ENCODE data around the gene CALM3.
A peak's percentile ranks its signal among the peaks of the same experiment; 100 is the strongest.

CALM3 gene

DNA sequence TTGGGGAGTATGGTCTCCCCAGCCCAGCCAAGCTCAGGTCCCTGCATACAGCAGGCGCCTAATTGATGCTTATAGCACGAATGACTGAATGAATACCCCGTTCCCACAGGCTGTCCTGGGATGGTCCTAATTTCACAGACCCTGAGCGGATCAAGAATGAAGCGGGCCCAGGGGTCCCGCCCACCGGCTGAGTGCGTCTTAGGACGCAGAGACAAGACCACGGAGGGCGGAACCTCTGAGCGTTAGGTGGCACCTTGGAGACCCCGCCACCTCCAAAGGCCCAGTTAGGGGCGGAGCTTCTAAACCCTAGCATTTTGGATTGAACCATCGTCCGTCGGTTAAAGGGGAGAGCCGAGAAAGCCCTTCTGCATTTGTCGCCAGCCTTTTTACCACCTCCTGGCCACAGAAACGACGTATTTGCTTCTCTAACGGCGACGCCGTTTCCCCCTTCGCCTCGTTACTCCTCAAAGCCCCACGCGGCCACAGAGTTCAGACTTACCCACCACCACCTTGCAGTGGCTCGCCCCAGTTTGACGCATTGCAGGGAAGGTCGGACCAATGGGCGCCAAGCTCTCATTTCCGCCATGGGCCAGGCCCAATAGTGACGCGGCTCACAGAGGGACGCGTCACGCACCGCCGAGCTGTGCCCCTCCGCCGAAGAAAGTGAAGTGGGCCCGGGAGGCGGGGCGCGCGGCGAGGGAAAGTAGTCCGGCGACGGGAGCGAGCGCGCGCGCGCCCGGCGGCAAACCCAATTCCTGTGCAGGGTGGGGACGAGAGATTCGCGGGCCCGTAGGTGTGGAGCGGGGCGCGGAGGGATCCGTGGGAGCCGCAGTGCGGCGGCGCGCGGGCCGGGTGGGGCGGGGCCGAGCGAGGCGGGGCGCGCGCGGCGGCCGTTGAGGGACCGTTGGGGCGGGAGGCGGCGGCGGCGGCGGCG, 479 bp upstream of the CALM3 start:
- DNase-seq = peak; percentile 98

DNA sequence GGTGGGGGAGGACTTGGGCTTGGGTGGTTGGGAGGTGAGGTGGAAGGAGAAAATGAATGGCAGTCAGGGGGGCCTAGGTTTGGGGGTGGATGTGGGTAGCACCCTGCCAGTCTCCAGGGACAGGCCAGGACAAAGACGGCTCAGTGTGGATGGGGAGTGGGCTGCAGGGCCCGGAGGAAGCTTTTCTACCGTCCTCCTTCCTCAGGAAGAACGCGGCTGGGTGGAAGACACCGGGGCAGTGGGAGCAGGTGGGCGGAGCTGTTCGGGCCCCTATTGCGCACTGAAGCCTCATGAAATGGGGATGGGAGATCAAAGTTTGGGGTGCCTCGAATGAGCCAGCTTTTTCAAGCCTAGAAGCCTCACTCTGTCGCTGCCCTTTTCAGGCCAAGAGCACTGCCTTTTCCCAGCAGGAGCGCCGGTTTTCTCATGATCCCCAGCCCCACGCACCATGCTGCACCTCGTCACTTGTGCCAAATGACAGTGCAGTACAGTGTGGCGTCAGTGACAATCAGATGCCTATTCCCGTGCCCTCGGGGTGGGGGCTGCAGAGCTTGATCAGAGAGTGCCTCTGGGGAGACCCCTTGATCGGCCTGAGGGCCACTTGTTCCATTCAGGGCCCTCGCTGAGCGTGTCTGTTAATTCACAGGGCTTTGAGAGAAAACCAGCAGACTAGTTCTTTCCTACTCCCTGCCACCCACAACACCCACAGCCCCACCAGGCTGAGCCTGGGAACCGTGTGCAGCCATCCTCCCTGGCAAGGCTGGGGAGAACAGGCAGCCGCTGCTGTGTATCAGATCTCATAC, 1.5 kb downstream of the CALM3 start:
- DNase-seq = no peak

DNA sequence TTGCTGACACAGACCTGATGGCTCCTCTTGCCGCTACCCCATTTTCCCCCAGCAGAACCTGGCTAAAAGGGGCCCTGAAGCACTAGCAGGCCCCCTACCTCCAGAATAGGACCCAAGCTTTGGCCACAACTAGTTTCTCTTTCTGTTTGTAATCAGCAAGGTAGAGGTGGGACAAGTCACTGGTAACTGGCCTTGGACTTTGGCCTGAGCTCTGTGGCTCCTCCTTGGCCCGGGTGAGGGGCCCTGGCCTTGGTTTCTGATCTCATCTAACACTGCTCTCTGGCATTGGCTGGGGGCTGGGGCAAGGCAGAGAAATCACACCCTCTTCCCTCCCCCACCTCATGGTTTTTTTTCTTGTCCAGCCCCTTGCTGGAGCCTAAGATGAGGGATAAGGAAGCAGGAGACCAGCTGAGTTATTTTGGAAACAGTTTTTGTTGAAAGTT, 2.1 kb downstream of the CALM3 start:
- no peak for DNase-seq

DNA sequence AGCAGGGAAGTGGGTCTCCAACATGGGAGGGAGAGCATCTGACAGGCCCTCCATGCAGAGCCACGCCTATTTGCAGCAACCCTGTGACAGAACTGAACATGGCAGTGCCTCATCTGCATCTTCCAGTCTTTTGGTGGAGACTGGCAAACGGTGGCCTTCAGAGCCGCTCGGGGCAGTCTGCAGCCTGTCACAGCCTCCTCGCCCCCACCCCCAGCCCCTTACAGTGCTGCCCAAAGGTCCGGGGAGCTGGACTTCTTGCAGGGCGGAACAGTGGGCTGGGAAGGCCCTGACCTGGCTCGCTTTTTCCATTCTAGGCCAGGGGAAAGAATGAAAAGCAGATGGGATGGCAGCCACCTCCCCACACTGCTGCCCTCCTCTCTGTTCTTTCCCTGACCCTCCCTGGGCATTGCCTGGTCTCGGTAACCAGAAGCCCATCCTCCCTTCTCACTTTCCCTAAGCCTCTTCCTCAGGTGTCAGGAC, 2.7 kb downstream of the CALM3 start:
- DNase-seq = no peak

DNA sequence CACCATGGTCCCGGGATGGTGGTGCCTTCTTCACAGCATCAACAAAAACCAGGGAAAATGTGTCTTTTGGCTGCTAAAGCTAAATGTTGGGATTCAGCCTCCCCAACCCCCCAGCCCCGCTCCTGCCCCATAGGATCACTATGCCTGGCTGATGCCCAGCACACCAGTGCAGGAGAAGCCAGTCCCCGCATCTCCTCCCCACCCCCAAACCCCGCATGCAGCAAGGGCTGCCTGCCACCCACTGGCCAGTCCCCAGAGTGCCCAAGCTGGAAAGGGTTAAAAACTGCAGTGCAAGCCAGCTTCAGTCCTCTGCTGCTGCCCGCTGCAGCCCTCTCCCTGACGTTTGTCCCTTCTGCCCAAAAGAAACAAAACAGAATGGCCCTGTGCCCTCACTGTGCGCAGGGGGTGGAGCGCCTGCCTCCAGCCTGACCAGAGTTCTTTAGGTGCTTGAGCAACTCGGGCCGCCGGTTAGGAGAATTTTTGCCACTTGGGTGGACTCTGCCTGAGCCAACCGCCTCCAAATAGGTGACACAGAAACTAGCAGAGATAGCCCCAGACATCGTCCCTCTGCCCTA, 3.7 kb downstream of the CALM3 start:
- no peak for DNase-seq

DNA sequence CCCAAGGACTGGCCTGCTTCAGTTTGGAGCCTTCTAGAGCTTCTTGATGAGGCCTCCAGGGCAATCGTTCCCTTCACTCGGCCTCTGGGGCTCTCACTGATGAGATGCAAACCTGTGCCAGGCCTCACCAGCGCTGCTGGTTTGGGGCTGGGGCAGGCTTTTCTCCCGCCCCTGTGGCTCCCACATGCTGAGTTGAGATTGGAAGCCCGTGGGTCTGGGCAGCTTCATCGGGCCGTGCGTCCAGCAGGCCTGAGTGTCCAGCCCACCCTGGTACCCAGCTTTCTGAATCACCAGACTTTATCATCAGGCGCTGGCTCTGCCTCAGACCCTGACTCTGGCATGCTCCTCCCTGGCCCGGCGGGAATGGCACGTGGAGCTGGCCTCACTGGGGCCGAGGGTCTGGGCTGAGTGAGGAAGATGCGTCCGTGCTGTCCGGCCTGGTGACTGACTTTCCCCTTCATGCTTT, 4.3 kb downstream of the CALM3 start:
- no peak for DNase-seq

DNA sequence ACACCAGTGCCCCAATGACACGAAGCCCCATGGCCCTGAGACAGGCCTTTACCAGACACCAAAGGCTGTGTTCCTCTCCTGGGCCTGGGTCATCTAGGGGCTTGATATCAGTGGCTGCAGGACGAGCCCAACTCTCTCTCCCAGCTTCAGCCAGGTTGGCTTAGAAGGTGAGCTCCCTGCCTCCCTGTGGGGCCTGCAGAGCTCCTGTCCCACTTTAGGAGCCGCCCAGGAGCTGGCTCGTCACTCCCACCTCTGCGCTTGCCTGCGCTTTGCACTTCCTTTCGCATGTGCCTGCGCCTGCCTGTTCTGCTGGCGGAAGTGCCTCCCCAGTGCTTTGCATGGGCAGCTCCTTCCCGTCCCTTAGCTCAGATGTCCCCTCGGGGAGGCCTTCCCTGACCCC, 4.9 kb downstream of the CALM3 start:
- DNase-seq = no peak

DNA sequence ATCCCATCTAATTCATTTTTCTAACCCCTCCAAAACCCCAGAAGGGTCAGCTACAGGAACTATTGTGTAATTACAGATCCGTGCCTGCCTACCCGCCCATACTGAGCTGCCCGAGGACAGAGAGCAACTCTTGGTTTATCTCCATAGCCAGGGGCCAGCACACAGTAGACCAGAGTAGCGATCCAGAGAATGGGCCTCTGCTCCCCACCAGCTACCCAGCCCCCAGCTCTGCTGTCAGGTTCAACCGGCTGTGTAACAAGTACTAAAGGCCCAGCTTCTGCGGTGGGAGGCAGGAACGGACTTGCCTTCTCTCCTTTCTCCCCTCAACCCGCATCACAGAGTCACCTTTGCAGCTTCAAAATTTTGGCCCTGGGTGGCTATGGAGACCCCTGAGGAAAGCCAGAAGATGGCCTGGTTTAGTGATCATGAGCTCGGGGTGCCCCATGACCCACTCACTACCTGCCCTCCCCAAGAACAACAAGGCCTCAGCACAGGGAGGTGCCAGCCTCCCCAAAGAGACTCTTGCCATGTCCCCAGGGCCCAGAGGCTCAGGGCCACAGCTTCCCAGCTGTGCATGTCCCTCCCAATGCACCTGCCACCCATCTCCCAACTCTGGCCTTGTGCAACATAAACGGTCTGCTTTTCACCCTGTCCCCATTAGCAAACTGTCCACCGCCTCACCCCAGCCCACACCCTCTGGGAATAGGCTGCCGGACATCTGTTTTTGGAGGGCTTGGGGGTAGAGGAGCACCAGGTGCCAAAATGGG, 5.7 kb downstream of the CALM3 start:
- DNase-seq = no peak

DNA sequence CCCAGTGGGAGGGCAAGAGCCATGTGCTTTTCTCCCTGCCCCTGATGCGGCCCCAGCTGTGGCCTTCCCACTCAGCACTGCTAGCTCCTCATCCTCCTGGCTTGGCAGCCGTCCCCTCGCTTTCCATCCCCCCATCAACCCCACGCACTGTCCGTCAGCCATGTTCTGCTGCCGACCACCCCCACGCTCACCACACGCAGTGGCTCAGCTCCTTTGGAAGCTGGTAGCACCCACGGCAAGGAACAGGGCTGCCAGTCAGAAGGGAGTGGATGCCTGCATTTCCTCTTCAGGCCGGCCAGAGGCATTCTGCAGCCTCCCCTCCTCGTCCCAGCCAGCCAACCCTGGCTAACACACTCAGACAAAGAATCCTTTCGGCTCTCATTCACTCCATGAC, 6.3 kb downstream of the CALM3 start:
- DNase-seq = no peak

DNA sequence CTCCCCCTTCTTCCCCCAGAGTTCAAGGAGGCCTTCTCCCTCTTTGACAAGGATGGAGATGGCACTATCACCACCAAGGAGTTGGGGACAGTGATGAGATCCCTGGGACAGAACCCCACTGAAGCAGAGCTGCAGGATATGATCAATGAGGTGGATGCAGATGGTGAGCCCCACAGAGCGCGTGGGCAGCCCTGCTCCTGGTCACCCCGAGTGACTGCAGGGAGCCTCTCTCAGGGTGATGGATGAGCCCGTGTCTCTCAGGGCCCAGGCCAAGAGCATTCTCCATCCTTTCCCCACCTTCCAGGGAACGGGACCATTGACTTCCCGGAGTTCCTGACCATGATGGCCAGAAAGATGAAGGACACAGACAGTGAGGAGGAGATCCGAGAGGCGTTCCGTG, 7.0 kb downstream of the CALM3 start:
- no peak for DNase-seq

DNA sequence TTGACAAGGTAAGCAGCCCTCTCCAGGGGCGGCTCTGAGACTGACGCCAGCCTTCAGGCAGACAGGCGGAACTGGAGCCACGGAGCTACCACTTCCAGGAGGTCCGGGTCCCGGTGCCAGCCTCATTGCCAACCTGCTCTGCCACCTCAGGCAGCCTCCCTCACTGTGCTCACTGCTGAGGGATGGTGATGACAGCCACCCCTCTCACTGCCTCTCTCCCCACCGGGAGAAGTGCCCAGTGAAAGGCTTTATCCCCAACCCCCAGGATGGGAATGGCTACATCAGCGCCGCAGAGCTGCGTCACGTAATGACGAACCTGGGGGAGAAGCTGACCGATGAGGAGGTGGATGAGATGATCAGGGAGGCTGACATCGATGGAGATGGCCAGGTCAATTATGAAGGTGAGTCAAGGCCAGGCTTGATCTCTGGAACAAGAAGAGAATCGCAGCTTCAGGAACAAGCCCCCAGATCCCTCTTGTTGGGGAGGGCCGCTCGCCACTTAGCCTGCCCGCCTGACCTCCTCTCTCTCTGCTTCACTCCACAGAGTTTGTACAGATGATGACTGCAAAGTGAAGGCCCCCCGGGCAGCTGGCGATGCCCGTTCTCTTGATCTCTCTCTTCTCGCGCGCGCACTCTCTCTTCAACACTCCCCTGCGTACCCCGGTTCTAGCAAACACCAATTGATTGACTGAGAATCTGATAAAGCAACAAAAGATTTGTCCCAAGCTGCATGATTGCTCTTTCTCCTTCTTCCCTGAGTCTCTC, 7.6 kb downstream of the CALM3 start:
- DNase-seq = no peak

DNA sequence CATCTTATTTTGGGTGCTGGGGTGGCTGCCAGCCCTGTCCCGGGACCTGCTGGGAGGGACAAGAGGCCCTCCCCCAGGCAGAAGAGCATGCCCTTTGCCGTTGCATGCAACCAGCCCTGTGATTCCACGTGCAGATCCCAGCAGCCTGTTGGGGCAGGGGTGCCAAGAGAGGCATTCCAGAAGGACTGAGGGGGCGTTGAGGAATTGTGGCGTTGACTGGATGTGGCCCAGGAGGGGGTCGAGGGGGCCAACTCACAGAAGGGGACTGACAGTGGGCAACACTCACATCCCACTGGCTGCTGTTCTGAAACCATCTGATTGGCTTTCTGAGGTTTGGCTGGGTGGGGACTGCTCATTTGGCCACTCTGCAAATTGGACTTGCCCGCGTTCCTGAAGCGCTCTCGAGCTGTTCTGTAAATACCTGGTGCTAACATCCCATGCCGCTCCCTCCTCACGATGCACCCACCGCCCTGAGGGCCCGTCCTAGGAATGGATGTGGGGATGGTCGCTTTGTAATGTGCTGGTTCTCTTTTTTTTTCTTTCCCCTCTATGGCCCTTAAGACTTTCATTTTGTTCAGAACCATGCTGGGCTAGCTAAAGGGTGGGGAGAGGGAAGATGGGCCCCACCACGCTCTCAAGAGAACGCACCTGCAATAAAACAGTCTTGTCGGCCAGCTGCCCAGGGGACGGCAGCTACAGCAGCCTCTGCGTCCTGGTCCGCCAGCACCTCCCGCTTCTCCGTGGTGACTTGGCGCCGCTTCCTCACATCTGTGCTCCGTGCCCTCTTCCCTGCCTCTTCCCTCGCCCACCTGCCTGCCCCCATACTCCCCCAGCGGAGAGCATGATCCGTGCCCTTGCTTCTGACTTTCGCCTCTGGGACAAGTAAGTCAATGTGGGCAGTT, 8.6 kb downstream of the CALM3 start:
- DNase-seq = no peak

DNA sequence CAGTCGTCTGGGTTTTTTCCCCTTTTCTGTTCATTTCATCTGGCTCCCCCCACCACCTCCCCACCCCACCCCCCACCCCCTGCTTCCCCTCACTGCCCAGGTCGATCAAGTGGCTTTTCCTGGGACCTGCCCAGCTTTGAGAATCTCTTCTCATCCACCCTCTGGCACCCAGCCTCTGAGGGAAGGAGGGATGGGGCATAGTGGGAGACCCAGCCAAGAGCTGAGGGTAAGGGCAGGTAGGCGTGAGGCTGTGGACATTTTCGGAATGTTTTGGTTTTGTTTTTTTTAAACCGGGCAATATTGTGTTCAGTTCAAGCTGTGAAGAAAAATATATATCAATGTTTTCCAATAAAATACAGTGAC, 9.3 kb downstream of the CALM3 start:
- no peak for DNase-seq

DNA sequence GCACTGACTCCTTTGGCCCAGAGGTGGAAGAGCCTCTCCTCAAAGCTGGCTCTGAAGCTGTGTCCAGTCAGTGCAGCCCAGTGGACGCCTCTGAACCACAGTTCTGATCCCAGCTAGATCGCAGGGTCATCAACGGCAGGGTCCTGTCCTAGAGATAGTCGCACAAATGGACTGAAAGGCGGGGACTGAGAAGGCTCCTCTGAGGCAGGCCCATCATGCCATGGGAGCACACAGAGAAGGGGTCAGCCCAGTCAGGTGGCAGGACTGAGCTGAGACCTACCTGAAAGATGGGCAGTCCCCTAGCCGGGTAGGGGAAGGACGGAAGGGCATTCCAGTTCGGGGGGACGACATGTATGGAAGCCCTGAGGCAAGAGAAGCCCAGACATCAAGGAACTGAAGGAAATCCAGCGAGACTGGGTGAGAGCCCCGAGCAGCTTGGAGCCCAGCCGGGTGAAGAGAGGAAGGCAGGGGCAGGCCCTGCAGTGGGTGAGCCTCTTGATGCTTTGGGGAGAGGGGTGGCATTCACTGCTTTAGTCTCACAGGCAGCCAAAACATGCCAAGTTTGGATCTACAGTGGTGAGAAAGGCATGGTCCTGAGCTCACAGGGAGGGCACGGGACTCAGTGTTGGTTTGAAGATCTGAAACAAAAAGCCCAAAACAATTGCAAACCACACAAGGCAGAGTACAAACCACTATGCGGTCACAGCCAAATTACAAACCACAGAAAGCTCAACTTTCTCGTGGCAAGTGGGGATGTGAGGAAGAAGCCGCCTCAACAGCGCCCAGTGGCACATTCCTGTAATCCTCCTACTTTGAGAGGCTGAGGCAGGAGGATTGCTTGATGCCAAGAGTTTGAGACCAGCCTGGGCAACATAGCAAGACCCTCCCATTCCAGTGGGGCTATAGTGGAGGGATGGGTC, 10.0 kb downstream of the CALM3 start:
- no peak for DNase-seq

DNA sequence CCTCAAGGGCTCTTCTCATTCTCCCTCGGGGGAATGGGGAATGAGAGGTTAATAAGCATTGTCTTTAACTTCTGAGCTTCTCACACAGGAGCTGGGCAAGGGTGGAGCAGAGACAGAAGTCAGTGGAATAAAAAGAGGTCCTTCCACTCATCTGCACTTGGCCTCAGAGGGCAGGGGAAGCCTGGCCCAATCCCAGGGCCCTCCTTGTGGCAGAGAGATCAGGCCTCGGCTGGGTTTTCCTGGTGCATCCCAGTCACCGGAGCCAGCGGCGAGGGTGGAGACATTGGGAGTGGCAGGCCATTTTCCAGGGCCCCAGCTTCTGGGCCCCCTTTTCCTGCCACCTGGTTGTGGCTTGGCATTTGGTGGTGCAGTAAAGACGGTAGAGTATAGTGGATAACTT, 10.6 kb downstream of the CALM3 start:
- DNase-seq = no peak

DNA sequence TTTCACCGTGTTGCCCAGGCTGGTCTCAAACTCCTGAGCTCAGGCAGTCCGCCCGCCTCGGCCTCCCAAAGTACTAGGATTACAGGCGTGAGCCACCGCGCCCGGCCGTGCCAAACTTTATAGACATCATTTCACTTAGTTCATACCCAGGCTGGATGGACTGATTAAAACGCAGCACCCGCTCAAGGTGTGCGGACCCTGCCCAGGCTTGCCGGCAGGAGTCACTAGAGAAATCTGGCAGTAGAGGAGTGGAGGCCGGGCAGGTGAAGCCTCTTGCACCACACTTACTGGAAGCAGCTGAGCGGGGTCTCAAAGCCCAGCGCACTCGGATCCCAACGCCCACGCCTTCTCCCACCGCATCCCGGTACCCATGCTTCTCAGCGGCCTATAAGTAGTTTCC, 12.4 kb downstream of the CALM3 start:
- no peak for DNase-seq

DNA sequence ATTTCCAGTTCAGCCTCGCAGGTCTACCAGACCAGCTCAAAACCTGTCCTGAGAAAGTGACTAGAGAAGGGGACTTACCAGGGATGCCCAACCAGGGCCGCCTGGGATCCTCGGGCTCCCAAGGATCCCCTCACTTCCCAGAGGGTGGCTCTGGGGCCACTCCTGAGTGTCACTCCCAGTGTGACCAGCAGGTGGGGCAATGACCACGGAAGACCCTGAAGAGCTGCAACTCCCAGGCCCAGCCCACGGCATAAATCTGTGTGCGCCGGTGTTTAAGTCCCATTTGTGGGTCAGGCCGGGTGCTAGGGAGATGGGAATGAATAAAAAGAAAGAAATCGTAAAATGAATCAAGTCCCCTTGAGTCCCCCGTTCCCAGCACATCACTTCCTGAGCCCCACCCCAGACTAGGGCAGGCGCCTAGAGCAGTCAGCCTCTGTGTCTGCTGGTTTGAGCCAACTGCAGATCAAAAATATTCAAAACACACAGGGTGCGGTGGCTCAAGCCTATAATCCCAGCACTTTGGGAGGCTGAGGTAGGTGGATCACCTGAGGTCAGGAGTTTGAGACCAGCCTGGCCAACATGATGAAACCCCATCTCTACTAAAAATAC, 13.1 kb downstream of the CALM3 start:
- DNase-seq = peak; percentile 87

DNA sequence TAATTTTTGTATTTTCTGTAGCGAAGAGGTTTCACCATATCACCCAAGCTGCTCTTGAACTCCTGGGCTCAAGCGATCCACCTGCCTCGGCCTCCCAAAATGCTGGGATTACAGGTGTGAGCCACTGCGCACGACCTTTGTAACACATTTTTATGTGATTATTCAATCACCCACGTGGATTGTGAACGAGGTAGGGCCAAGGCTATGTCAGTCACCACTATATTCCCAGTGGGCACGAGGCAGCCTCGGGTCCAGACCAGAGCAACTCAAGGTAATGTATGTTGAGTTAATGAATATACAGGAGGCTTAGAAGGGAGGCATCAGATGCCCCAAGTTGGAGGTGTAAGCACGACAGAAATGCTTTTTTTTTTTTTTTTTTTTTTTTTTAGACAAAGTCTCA, 14.8 kb downstream of the CALM3 start:
- no peak for DNase-seq

DNA sequence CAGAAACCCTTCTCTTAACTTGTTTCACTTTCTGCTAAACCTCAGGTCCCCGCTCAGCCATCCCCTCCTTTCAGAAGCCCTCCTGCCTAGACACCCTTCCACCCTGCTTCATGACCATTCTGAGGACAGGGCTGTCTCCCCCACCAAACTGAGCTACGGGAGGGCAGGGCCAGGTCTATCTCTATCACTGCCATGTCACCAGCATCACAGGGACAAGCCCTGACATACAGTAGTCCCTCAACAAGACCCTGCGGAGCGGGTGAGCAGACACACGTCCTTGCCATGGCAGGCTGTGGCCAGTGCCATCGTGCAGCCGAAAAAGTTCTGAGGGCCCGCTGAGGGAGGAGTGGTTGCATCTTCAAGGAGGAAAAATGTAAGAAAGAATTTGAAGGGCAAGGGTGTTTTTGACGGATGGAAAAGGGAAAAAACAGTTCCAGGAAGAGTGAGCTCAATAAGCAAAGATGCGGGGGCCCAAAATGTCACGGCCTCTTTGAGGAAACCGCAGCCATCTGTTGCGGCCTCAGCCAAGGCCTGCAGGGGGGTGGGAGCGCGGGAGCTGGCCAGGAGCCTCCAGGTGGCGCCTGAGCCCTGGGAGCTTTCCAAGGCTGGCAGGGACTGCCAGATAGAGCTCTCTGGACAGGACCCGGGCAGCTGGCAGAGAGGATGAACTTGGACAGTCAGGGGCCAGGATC, 15.6 kb downstream of the CALM3 start:
- peak; percentile 66 for DNase-seq
